Panc1 (cell line): Measurements from ENCODE around the gene FIP1L1. TPM values are rescaled to one million over a fixed set of nuclear protein-coding genes. Genes with fewer than 3 reads are reported as not detected.

ENCODE experiments used
- ATAC-seq: fragments of 200-7000 bp; cut with Tn5 transposase; 2 replicates; pipeline ENCODE4 v1.9.1; 2020; ENCODE audit warnings: mild to moderate bottlenecking, moderate library complexity
- BruUV-seq: library from RNA; stranded (reverse); fragments of 400-500 nt; replicated peaks from 2 replicates; lab custom pipeline; 2021; lab: Mats Ljungman, UMichigan
- CTCF ChIA-PET: fragments of 300-600 bp; sonication (Branson Sonifier 250); formaldehyde crosslinking; loops from one replicate; lab custom pipeline; 2022; ENCODE audit warnings: antibody characterized with exemption; lab: Charles Lee
- POLR2A ChIA-PET: fragments of 300-600 bp; sonication (Branson Sonifier 250); formaldehyde crosslinking; loops from one replicate; lab custom pipeline; 2022; ENCODE audit warnings: antibody characterized with exemption; lab: Charles Lee
- DNase-seq: peaks from one replicate; pipeline ENCODE4 v3.0.0-alpha.2; 2010; ENCODE audit warnings: low read depth, low spot score
- H3K27ac ChIP-seq: 2 replicates; pipeline ENCODE4 v1.5.1; 2011; ENCODE audit warnings: mild to moderate bottlenecking, low read length, inconsistent platforms
- H3K27me3 ChIP-seq: fragments of 200-500 bp; sonication (Bioruptor generic); 2 replicates; pipeline ENCODE4 v1.6.0; 2014; ENCODE audit warnings: low read length, inconsistent platforms; ENCODE audit not compliant: control insufficient read depth, insufficient read depth
- H3K36me3 ChIP-seq: fragments of 200-500 bp; sonication (Bioruptor generic); 2 replicates; pipeline ENCODE4 v1.5.1; 2014; ENCODE audit warnings: inconsistent platforms, mild to moderate bottlenecking, low read length, moderate library complexity; ENCODE audit not compliant: control insufficient read depth, insufficient read depth
- H3K4me1 ChIP-seq: 2 replicates; pipeline ENCODE4 v1.5.1; 2011; ENCODE audit warnings: inconsistent platforms, mild to moderate bottlenecking, low read length, moderate library complexity; ENCODE audit not compliant: control insufficient read depth, insufficient read depth
- H3K4me3 ChIP-seq, 2 experiments: 2 replicates each; pipeline ENCODE4 v1.5.1; 2011 to 2012; ENCODE audit warnings: low read depth in 2 of 2, low read length in 2 of 2, mild to moderate bottlenecking in 2 of 2, inconsistent platforms in 1 of 2, moderate library complexity in 1 of 2
- H3K9me3 ChIP-seq: fragments of 200-500 bp; sonication (Bioruptor generic); 2 replicates; pipeline ENCODE4 v1.5.1; 2014; ENCODE audit warnings: low read depth, mild to moderate bottlenecking, inconsistent platforms, low read length, moderate library complexity; ENCODE audit not compliant: control insufficient read depth, insufficient read depth
- CTCF ChIP-seq: fragments of 450-650 bp; IDR thresholded peaks from 2 replicates; pipeline ENCODE4 v1.5.1; 2017; ENCODE audit warnings: mild to moderate bottlenecking
- POLR2AphosphoS5 ChIP-seq: IDR thresholded peaks from 2 replicates; pipeline ENCODE4 v1.6.1; 2012; ENCODE audit warnings: mild to moderate bottlenecking, low read depth, low read length, moderate library complexity
- REST ChIP-seq, 2 experiments: IDR thresholded peaks; 2 replicates each; pipeline ENCODE4 v1.6.1; 2011 to 2012; ENCODE audit warnings: low read depth in 2 of 2, control low read depth in 1 of 2, low read length in 1 of 2, mild to moderate bottlenecking in 1 of 2, moderate library complexity in 1 of 2; ENCODE audit not compliant: insufficient read depth in 1 of 2
- SIN3A ChIP-seq: IDR thresholded peaks from 2 replicates; pipeline ENCODE4 v1.6.1; 2012; ENCODE audit warnings: low read depth, mild to moderate bottlenecking, low read length, moderate library complexity, borderline replicate concordance; ENCODE audit not compliant: insufficient read depth
- TCF7L2 ChIP-seq: IDR thresholded peaks from 2 replicates; pipeline ENCODE4 v1.6.1; 2011; ENCODE audit warnings: mild to moderate bottlenecking, low read depth, low read length, inconsistent platforms
- in situ Hi-C: cut with HindIII; loops from 2 replicates; pipeline ENCODE4 v1.10.0; 2016; ENCODE audit warnings: low sequenced_read_pairs, low pct_unique_long_range_greater_than_20kb
- intact Hi-C: fragments of 100-400 bp; cut with micrococcal nuclease; formaldehyde crosslinking; loops from one replicate; pipeline ENCODE4 v1.10.0; 2022; ENCODE audit not compliant: unreplicated experiment
- total RNA-seq: library from RNA; stranded (reverse); gene quantifications from one replicate; pipeline ENCODE4 v1.2.1, GENCODE V29; 2021; ENCODE audit not compliant: unreplicated experiment

FIP1L1 gene
- total RNA-seq, 1 experiment from 2014 or later, result 35.5 TPM

- in situ Hi-C loops, result no loop called here
- ATAC-seq, result no peak
- no peak overlapping the region for H3K4me3 ChIP-seq
These were observed 121.3 kb downstream of the FIP1L1 start for GRCh38 chr4:53498706-53499105.

GRCh38 chr4:53499791-53500190 lies 122.3 kb downstream of the FIP1L1 start:
- no peak overlapping the region for H3K27ac ChIP-seq
- CTCF ChIA-PET, result no interaction called here
- TF ChIP-seq POLR2AphosphoS5 (no peak), REST (IDR thresholded peaks at IDR 0.05; ENCODE audit: insufficient read depth in 1 of 2, low read depth in 2 of 2, low read length in 1 of 2) (no peak), TCF7L2 (no peak), CTCF (no peak), SIN3A (no peak)
- in situ Hi-C loops, result no loop called here
- DNase-seq (no peak), ATAC-seq (no peak)
- H3K27me3 ChIP-seq, result no peaks in the 10 kb centered on the region
- H3K36me3 ChIP-seq, result no peaks in the 10 kb centered on the region
- BruUV-seq, result no TSS peak
- no peaks in the 10 kb centered on the region for H3K4me1 ChIP-seq
- no peaks in the 10 kb centered on the region for H3K9me3 ChIP-seq
- POLR2A ChIA-PET, result no interaction called here
- no peak overlapping the region for H3K4me3 ChIP-seq
- intact Hi-C loops, result no loop called here

More at GRCh38 chr4:53498706-53499105, 121.3 kb downstream of the FIP1L1 start:
- no TSS peak for BruUV-seq
- intact Hi-C loops, result no loop called here
- ChIA-PET POLR2A (interaction anchor here (0.6 kb wide), 1 partner anchor 153 kb away, joined by 9 read pairs; no protein-coding TSS in a partner anchor), CTCF (no interaction called here)
- no peak for DNase-seq
- H3K36me3 ChIP-seq, result no peaks in the 10 kb centered on the region
- H3K27me3 ChIP-seq, result no peaks in the 10 kb centered on the region
- TF ChIP-seq CTCF, result no peak
- no peak for TF ChIP-seq TCF7L2
- no peak for TF ChIP-seq POLR2AphosphoS5
- no peak for TF ChIP-seq REST (IDR thresholded peaks at IDR 0.05; ENCODE audit: insufficient read depth in 1 of 2, low read depth in 2 of 2, low read length in 1 of 2)
- no peak for TF ChIP-seq SIN3A
- no peaks in the 10 kb centered on the region for H3K4me1 ChIP-seq
- H3K9me3 ChIP-seq, result no peaks in the 10 kb centered on the region
- no peak overlapping the region for H3K27ac ChIP-seq
